HG03064 (cell line): Measurements from ENCODE around the gene CNTNAP3B.
"Not testable (repeated sequence)": the region's sequence is repeated elsewhere in the genome, so short reads cannot be mapped to it uniquely, and the experiment has no call there.

ENCODE experiments used
- ATAC-seq: cut with Tn5 transposase; IDR thresholded peaks from one replicate; pipeline ENCODE4 v1.9.1; 2021; ENCODE audit warnings: low read depth; ENCODE audit not compliant: unreplicated experiment

Gene CNTNAP3B

GRCh38 chr9:41980271-41980670 is 149.0 kb downstream of the CNTNAP3B start:
- ATAC-seq, result not testable (repeated sequence)

- ATAC-seq, result not testable (repeated sequence)
Measured at GRCh38 chr9:41977965-41978600, 151.1 kb downstream of the CNTNAP3B start.

GRCh38 chr9:41974906-41975305 is 154.3 kb downstream of the CNTNAP3B start:
- ATAC-seq, result not testable (repeated sequence)

GRCh38 chr9:41953007-41953406 is 176.2 kb downstream of the CNTNAP3B start:
- ATAC-seq, result not testable (repeated sequence)

GRCh38 chr9:41941738-41942137 is 187.5 kb downstream of the CNTNAP3B start:
- ATAC-seq, result not testable (repeated sequence)

- not testable (repeated sequence) for ATAC-seq
Measured at GRCh38 chr9:41938143-41938542, 191.1 kb downstream of the CNTNAP3B start.

- not testable (repeated sequence) for ATAC-seq
Measured at GRCh38 chr9:41935727-41936126, 193.5 kb downstream of the CNTNAP3B start.

- ATAC-seq, result not testable (repeated sequence)
Measured at GRCh38 chr9:41929172-41929571, 200.1 kb downstream of the CNTNAP3B start.

- ATAC-seq, result not testable (repeated sequence)
Measured at GRCh38 chr9:41917374-41917773, 211.9 kb downstream of the CNTNAP3B start.

GRCh38 chr9:41905488-41905887 is 223.7 kb downstream of the CNTNAP3B start:
- not testable (repeated sequence) for ATAC-seq

GRCh38 chr9:41902762-41903161 is 226.5 kb downstream of the CNTNAP3B start:
- ATAC-seq, result not testable (repeated sequence)

- ATAC-seq, result not testable (repeated sequence)
Measured at GRCh38 chr9:41898720-41899343, 230.4 kb downstream of the CNTNAP3B start.

GRCh38 chr9:41874557-41874956 is 254.7 kb downstream of the CNTNAP3B start:
- not testable (repeated sequence) for ATAC-seq

GRCh38 chr9:41855422-41855821 is 273.8 kb downstream of the CNTNAP3B start:
- ATAC-seq, result not testable (repeated sequence)

GRCh38 chr9:41851848-41852740 is 277.1 kb downstream of the CNTNAP3B start:
- not testable (repeated sequence) for ATAC-seq

- not testable (repeated sequence) for ATAC-seq
Measured at GRCh38 chr9:41847829-41848228, 281.4 kb downstream of the CNTNAP3B start.
